ENCODE data around the gene DDX54. TPM values are rescaled to one million over a fixed set of nuclear protein-coding genes. Genes with fewer than 3 reads are reported as not detected.

DDX54 gene
- total and polyA plus RNA-seq, 12 donors = 16.5 to 52.7 (median 37.5) TPM

- H3K27ac ChIP-seq = no peak overlapping the region
- H3K4me3 ChIP-seq = no peak overlapping the region
- H3K4me1 ChIP-seq = peaks cover 3 to 14% (median 8%) of the 10 kb centered on the region in 9 donors
- DNase-seq = no peak
- peaks cover 3 to 66% (median 50%) of the 10 kb centered on the region in 9 donors for H3K36me3 ChIP-seq
- H3K9me3 ChIP-seq = no peaks in the 10 kb centered on the region
- ATAC-seq = no peak
- TF ChIP-seq CTCF (IDR thresholded peaks at IDR 0.05) = no peak
- H3K27me3 ChIP-seq = peaks cover 0 to 30% (median 29%) of the 10 kb centered on the region in 7 donors
- WGBS, 2 donors = 96% methylated on average over 26 of the region's 26 CpGs
- intact Hi-C loops (cut with DNase I) = loop anchor here in 2 of 10 donors (10.0 kb wide), 1 partner anchor 104 kb away; the partner anchor contains the start of gene DTX1 (in 2 of the 2)
Observed at GRCh38 chr12:113158439-113159203, 26.7 kb downstream of the DDX54 start.

DNA sequence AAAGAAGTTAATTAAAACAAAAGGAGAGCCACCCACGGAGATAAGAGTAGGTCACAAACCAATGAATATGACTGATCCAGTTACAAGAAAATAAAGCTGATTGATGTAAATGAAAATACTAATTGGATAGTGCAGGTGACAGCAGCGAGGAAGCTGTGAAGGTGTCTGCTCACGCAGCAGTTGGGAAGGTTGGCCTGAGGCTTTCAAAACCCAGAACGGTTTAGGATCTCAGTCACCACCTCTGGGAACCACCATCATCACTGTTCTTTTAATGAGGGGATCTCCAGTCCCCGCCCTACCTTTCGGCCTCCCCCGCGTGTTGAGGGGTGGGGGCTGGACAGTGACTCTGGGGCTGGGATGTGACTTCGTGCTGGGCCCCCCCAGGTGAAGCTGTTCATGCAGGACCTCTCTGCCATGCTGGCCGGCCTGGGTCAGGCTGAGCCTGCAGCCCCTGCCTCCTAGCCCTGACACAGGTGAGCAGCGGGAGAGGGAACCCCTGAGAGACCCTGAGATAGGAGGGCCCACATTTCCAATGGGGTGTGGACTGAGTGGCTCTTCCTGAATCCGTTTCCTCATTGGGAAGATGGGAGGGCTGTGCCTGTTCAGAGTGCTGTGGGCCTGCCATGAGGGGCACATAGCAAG is 27.9 kb downstream of the DDX54 start:
- H3K4me3 ChIP-seq = no peak overlapping the region
- no peaks in the 10 kb centered on the region for H3K9me3 ChIP-seq
- WGBS, 2 donors = 89 to 90% methylated on average over 12 of the region's 12 CpGs
- H3K36me3 ChIP-seq = peaks cover 3 to 53% (median 39%) of the 10 kb centered on the region in 9 donors
- no peak for TF ChIP-seq CTCF (IDR thresholded peaks at IDR 0.05)
- no peak overlapping the region for H3K27ac ChIP-seq
- peaks cover 3 to 24% (median 18%) of the 10 kb centered on the region in 9 donors for H3K4me1 ChIP-seq
- ATAC-seq (no peak), DNase-seq (no peak)
- intact Hi-C loops (cut with DNase I) = loop anchor here in 2 of 10 donors (10.0 kb wide), 1 partner anchor 103 kb away; the partner anchor contains the start of gene DTX1 (in 2 of the 2)
- H3K27me3 ChIP-seq = peaks cover 3 to 43% (median 41%) of the 10 kb centered on the region in 7 donors

GRCh38 chr12:113155646-113156045 is 29.6 kb downstream of the DDX54 start:
- Histone ChIP-seq H3K36me3 (peaks cover 3 to 36% (median 26%) of the 10 kb centered on the region in 9 donors), H3K4me3 (no peak overlapping the region), H3K27me3 (peaks cover 10 to 60% (median 58%) of the 10 kb centered on the region in 7 donors), H3K4me1 (peaks cover 3 to 24% (median 18%) of the 10 kb centered on the region in 9 donors), H3K27ac (no peak overlapping the region), H3K9me3 (no peaks in the 10 kb centered on the region)
- DNase-seq (no peak), ATAC-seq (no peak)
- no peak for TF ChIP-seq CTCF (IDR thresholded peaks at IDR 0.05)
- 44 to 58% methylated on average over 7 of the region's 7 CpGs for WGBS, 2 donors
- intact Hi-C loops (cut with DNase I) = loop anchor here in 2 of 10 donors (10.0 kb wide), 1 partner anchor 101 kb away; the partner anchor contains the start of gene DTX1 (in 2 of the 2)

- no peak overlapping the region for H3K4me3 ChIP-seq
- TF ChIP-seq CTCF (IDR thresholded peaks at IDR 0.05) = no peak
- ATAC-seq (no peak), DNase-seq (no peak)
- H3K36me3 ChIP-seq = peaks cover 0 to 30% (median 20%) of the 10 kb centered on the region in 9 donors
- peaks cover 3 to 24% (median 18%) of the 10 kb centered on the region in 9 donors for H3K4me1 ChIP-seq
- no peaks in the 10 kb centered on the region for H3K9me3 ChIP-seq
- WGBS, 2 donors = 68 to 71% methylated on average over 12 of the region's 12 CpGs
- H3K27me3 ChIP-seq = peaks cover 10 to 66% (median 64%) of the 10 kb centered on the region in 7 donors
- no peak overlapping the region for H3K27ac ChIP-seq
- intact Hi-C loops (cut with DNase I) = loop anchor here in 2 of 10 donors (10.0 kb wide), 1 partner anchor 100 kb away; the partner anchor contains the start of gene DTX1 (in 2 of the 2)
Observed at GRCh38 chr12:113155060-113155459, 30.2 kb downstream of the DDX54 start.

All from heart right ventricle (tissue), 16 donors.